ENCODE results near the gene OSBP2.
A peak's percentile ranks its signal among the peaks of the same experiment; 100 is the strongest.

DNA sequence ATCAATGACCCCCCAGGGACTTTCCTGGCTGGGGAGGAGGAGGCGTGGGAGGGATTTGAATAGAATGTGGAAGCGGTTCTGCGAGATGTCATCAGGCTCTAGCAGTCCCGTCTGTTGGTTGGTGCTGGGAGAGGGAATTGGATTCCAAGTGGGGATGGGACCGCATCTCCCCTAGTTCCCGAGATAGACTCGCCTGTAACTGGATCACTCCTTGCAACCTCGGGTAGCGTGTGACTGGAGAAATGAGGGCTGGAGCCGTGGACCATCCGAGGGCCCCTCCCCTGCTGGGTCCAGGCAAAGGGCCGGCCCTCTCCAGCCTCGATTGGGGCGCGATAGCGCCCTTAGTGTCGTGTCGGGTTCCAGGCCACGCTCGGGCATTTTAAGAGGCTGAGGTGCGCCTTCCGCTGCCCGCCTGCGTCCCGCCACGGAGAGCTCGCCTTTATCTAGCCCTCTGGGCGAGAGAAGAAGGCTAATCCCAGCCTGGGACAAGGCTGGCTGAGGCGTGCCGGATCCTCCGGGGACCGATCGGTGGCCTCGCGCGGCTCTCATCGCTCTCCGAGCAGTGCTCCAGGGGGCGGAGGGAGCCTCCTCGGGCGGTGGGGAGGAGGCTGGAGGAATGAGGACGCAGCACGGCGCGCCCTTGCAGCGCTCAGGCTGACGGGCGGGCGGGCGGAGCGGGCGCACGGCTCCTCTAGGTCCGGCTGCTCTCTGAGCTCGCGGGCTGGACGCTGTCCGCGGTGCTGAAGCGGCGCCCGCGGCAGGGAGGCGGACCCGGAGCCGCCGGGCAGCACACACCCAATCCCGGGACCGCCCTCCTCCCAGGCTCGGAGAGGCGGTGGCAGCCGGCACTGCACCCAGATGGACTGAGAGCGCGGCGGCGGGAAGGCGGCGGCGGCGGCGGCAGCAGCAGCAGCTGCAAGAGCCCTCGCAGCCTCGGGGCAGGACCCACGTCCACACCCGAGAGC is 107.8 kb downstream of the OSBP2 start:
- TF ChIP-seq, protein P1, sequence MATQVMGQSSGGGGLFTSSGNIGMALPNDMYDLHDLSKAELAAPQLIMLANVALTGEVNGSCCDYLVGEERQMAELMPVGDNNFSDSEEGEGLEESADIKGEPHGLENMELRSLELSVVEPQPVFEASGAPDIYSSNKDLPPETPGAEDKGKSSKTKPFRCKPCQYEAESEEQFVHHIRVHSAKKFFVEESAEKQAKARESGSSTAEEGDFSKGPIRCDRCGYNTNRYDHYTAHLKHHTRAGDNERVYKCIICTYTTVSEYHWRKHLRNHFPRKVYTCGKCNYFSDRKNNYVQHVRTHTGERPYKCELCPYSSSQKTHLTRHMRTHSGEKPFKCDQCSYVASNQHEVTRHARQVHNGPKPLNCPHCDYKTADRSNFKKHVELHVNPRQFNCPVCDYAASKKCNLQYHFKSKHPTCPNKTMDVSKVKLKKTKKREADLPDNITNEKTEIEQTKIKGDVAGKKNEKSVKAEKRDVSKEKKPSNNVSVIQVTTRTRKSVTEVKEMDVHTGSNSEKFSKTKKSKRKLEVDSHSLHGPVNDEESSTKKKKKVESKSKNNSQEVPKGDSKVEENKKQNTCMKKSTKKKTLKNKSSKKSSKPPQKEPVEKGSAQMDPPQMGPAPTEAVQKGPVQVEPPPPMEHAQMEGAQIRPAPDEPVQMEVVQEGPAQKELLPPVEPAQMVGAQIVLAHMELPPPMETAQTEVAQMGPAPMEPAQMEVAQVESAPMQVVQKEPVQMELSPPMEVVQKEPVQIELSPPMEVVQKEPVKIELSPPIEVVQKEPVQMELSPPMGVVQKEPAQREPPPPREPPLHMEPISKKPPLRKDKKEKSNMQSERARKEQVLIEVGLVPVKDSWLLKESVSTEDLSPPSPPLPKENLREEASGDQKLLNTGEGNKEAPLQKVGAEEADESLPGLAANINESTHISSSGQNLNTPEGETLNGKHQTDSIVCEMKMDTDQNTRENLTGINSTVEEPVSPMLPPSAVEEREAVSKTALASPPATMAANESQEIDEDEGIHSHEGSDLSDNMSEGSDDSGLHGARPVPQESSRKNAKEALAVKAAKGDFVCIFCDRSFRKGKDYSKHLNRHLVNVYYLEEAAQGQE (IDR thresholded peaks at IDR 0.05; ENCODE audit: low read depth) = peak; percentile 99
- peak; percentile 13; the same call in 1 of the 2 replicates for TF ChIP-seq RAD21 (IDR thresholded peaks at IDR 0.05; ENCODE audit: low read depth)
- TF ChIP-seq FOXM1 (IDR thresholded peaks at IDR 0.05; ENCODE audit: borderline replicate concordance, low read depth) = no peak
- no peak for TF ChIP-seq ZBTB7A (IDR thresholded peaks at IDR 0.05; ENCODE audit: low read depth)
- TF ChIP-seq EP300 (IDR thresholded peaks at IDR 0.05; ENCODE audit: borderline replicate concordance) = peak; percentile 11; the same call in 1 of the 2 replicates
- no peak for TF ChIP-seq TAF1 (IDR thresholded peaks at IDR 0.05; ENCODE audit: low read depth)
- no peak; the same call in 1 of the 2 replicates for TF ChIP-seq TCF12 (IDR thresholded peaks at IDR 0.05; ENCODE audit: low read depth)
- no peak for TF ChIP-seq NFIC (IDR thresholded peaks at IDR 0.05)
- peak; percentile 77; the same call in 1 of the 2 replicates for TF ChIP-seq MAX (IDR thresholded peaks at IDR 0.05)
- peak; percentile 22; the same call in 1 of the 2 replicates for TF ChIP-seq YY1 (IDR thresholded peaks at IDR 0.05; ENCODE audit: low read depth)
- TF ChIP-seq CREB1 (IDR thresholded peaks at IDR 0.05; ENCODE audit: low read depth) = no peak
- no peak for TF ChIP-seq CEBPB (IDR thresholded peaks at IDR 0.05)
- peak; percentile 27; the same call in 1 of the 2 replicates for TF ChIP-seq USF1 (IDR thresholded peaks at IDR 0.05)

All from Ishikawa (cell line).